ENCODE data around the gene AFF2.
"Not testable (repeated sequence)": the region's sequence is repeated elsewhere in the genome, so short reads cannot be mapped to it uniquely, and the experiment has no call there.

AFF2 gene

DNA sequence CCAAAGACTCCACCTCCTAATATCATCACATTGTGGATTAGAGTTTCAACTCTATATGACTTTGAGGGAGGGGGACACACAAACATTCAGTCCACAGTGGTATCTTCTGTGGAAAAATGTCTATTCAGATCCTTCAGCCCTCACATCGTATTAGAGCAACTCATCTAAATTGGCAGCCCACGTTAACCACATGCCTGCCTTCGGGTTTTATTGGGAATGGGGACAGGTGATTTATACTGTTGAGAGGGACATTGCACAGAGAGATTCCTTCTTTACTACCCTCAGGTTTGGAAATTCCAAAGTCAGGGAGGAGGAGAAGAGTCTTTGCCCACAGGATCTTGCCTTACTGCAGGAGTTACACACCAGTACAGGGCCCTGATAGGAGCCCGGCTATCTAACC lies 372.5 kb downstream of the AFF2 start:
- no peaks in the 10 kb centered on the region for H3K9me3 ChIP-seq (ENCODE audit: control insufficient read depth in 2 of 2, low read length in 2 of 2)
- H3K4me3 ChIP-seq (ENCODE audit: low read length in 2 of 2) = no peak overlapping the region
- H3K4me1 ChIP-seq (ENCODE audit: control insufficient read depth, insufficient read depth, low read length) = no peaks in the 10 kb centered on the region
- no peaks in the 10 kb centered on the region for H3K36me3 ChIP-seq (ENCODE audit: control insufficient read depth in 2 of 2, insufficient read depth in 2 of 2, low read length in 2 of 2)
- H3K27me3 ChIP-seq (ENCODE audit: control insufficient read depth in 1 of 2, insufficient read depth in 2 of 2, low read length in 2 of 2) = no peaks in the 10 kb centered on the region
- no peak overlapping the region for H3K27ac ChIP-seq (ENCODE audit: low read length)
- H3K9ac ChIP-seq (ENCODE audit: low read length in 2 of 2) = no peak overlapping the region

DNA sequence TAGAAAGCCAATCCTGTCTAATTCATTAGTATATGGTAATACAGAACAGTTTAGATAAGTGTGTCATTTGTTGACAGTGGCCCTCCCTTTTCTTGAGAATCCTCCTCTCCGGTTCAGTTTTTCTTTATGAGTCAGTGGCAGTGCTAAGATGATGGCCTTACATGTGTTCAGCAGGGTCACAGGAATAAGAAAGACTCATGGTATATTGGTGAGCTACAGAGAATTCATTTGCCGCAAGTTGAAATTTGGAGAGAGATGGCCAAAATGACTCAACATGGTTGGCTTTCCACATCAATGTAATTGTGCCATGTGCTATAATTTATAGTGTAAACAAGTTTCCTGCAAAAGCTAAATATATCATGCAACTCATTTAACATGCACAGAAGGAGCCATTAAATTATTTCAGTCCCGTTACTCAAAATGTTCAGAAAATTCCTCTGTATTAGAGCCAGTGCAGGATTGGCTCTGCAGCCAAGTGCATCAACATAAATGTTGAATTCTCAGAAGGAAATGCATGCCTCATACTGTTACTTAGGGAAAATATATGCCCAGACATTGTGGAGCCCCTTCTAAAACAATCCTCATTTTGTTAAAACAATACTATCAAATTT lies 374.3 kb downstream of the AFF2 start:
- Histone ChIP-seq H3K36me3 (ENCODE audit: control insufficient read depth in 2 of 2, insufficient read depth in 2 of 2, low read length in 2 of 2) (no peaks in the 10 kb centered on the region), H3K9me3 (ENCODE audit: control insufficient read depth in 2 of 2, low read length in 2 of 2) (no peaks in the 10 kb centered on the region), H3K9ac (ENCODE audit: low read length in 2 of 2) (no peak overlapping the region), H3K4me3 (ENCODE audit: low read length in 2 of 2) (no peak overlapping the region), H3K4me1 (ENCODE audit: control insufficient read depth, insufficient read depth, low read length) (no peaks in the 10 kb centered on the region), H3K27ac (ENCODE audit: low read length) (no peak overlapping the region), H3K27me3 (ENCODE audit: control insufficient read depth in 1 of 2, insufficient read depth in 2 of 2, low read length in 2 of 2) (no peaks in the 10 kb centered on the region)

DNA sequence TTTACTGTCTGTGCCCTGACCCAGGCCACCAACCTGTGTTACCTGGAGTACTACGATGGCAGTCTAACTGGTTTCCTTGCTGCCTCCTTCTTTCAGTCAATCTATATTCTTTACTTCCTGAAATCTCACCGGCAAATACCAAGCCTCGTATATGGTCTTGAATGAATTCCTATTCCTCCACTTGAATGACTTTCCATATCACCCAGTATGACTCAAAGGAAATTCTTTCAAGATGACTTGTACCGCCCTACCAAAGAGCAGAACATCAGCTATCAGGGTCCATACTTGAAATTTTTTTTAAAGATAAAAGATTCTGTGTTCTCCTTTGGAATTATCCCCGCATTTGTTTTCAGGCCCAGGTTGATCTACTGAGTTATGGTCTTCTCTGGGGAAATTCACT lies 378.0 kb downstream of the AFF2 start:
- H3K4me1 ChIP-seq (ENCODE audit: control insufficient read depth, insufficient read depth, low read length) = no peaks in the 10 kb centered on the region
- peaks cover 0 to 2% of the 10 kb centered on the region in 2 donors for H3K9me3 ChIP-seq (ENCODE audit: control insufficient read depth in 2 of 2, low read length in 2 of 2)
- no peaks in the 10 kb centered on the region for H3K36me3 ChIP-seq (ENCODE audit: control insufficient read depth in 2 of 2, insufficient read depth in 2 of 2, low read length in 2 of 2)
- no peak overlapping the region for H3K4me3 ChIP-seq (ENCODE audit: low read length in 2 of 2)
- no peak overlapping the region for H3K27ac ChIP-seq (ENCODE audit: low read length)
- H3K9ac ChIP-seq (ENCODE audit: low read length in 2 of 2) = no peak overlapping the region
- H3K27me3 ChIP-seq (ENCODE audit: control insufficient read depth in 1 of 2, insufficient read depth in 2 of 2, low read length in 2 of 2) = no peaks in the 10 kb centered on the region

DNA sequence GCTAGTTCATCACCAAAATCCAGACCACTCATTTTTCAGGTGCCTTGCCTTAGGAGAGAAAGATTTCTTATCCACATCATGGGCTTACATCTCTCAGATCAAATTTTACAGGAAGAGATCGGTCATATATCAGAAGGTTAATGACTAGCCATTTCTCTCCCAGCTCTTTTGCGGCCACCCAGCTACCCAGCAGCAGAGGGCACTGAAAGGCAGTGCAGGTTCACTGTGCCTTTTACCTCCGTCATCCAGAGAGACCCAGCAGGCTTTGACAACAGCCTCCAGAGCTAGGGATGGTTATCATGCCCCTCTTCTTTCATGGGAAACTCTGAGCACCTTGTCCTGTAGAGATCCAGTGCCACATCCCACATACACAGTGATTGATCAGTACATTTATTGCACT lies 384.8 kb downstream of the AFF2 start:
- H3K9ac ChIP-seq (ENCODE audit: low read length in 2 of 2) = no peak overlapping the region
- H3K27ac ChIP-seq (ENCODE audit: low read length) = no peak overlapping the region
- no peaks in the 10 kb centered on the region for H3K36me3 ChIP-seq (ENCODE audit: control insufficient read depth in 2 of 2, insufficient read depth in 2 of 2, low read length in 2 of 2)
- no peak overlapping the region for H3K4me3 ChIP-seq (ENCODE audit: low read length in 2 of 2)
- peaks cover 0 to 2% of the 10 kb centered on the region in 2 donors for H3K9me3 ChIP-seq (ENCODE audit: control insufficient read depth in 2 of 2, low read length in 2 of 2)
- H3K4me1 ChIP-seq (ENCODE audit: control insufficient read depth, insufficient read depth, low read length) = no peaks in the 10 kb centered on the region
- H3K27me3 ChIP-seq (ENCODE audit: control insufficient read depth in 1 of 2, insufficient read depth in 2 of 2, low read length in 2 of 2) = peaks cover 0 to 2% of the 10 kb centered on the region in 2 donors

DNA sequence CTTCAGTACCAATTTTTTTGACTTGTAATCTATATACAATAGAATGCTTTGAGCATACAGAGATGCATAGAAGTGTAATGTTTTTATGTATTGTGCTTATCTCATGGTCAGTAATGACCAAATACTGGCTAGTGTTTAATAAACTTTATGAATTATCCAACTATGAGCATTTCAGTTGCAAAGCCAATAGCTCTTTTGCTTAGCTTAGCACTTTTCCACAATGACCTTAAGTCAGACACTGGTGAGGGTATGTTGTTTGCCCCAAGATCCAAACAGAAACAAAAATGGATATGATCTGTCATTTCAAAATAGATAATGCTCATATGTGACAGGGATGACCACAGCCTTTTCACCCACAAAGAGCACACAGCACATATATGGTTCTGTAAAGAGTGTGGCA lies 393.0 kb downstream of the AFF2 start:
- no peak overlapping the region for H3K9ac ChIP-seq (ENCODE audit: low read length in 2 of 2)
- H3K27me3 ChIP-seq (ENCODE audit: control insufficient read depth in 1 of 2, insufficient read depth in 2 of 2, low read length in 2 of 2) = no peaks in the 10 kb centered on the region
- no peak overlapping the region for H3K4me3 ChIP-seq (ENCODE audit: low read length in 2 of 2)
- no peaks in the 10 kb centered on the region for H3K36me3 ChIP-seq (ENCODE audit: control insufficient read depth in 2 of 2, insufficient read depth in 2 of 2, low read length in 2 of 2)
- no peaks in the 10 kb centered on the region for H3K4me1 ChIP-seq (ENCODE audit: control insufficient read depth, insufficient read depth, low read length)
- H3K9me3 ChIP-seq (ENCODE audit: control insufficient read depth in 2 of 2, low read length in 2 of 2) = no peaks in the 10 kb centered on the region
- H3K27ac ChIP-seq (ENCODE audit: low read length) = no peak overlapping the region

DNA sequence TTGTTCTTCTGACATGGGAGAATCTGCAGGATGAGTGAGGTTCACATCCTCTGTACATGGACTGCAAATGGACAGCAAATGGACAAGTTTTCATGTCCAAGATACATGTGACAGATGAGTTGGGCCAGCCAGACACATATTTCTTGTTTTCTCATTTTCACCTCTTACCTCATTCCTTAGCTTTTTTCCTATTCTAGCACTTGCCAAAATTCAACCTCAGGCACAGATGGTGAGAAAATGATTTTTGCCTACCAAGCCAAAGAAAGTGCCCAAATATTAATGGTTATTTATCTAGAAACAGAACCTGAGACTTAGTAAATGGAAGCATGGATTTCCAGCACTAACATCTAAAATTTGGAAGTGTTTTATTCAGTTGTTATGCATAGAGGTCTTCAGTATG lies 402.2 kb downstream of the AFF2 start:
- no peaks in the 10 kb centered on the region for H3K27me3 ChIP-seq (ENCODE audit: control insufficient read depth in 1 of 2, insufficient read depth in 2 of 2, low read length in 2 of 2)
- H3K4me1 ChIP-seq (ENCODE audit: control insufficient read depth, insufficient read depth, low read length) = no peaks in the 10 kb centered on the region
- H3K4me3 ChIP-seq (ENCODE audit: low read length in 2 of 2) = no peak overlapping the region
- H3K9me3 ChIP-seq (ENCODE audit: control insufficient read depth in 2 of 2, low read length in 2 of 2) = no peaks in the 10 kb centered on the region
- H3K36me3 ChIP-seq (ENCODE audit: control insufficient read depth in 2 of 2, insufficient read depth in 2 of 2, low read length in 2 of 2) = no peaks in the 10 kb centered on the region
- no peak overlapping the region for H3K27ac ChIP-seq (ENCODE audit: low read length)
- no peak overlapping the region for H3K9ac ChIP-seq (ENCODE audit: low read length in 2 of 2)

DNA sequence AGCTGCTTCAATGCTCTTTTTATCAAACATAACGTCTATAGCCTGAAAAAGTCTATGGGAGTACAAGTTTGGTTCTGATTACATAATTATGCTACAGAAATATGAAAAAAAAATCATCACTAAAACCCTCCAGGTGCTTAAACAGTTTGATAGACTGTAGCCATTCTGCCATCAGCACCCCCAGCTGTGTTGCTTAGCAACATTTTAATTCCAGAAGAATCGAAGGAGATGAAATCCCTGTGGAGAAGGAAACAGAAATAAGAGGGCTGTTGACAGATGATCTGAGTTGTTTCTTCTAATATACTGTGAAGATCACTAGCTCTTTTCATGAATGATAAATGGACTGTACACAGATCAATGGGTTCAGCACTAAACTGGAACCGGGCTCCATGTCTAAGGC lies 402.8 kb downstream of the AFF2 start:
- H3K27me3 ChIP-seq (ENCODE audit: control insufficient read depth in 1 of 2, insufficient read depth in 2 of 2, low read length in 2 of 2) = no peaks in the 10 kb centered on the region
- H3K4me1 ChIP-seq (ENCODE audit: control insufficient read depth, insufficient read depth, low read length) = no peaks in the 10 kb centered on the region
- H3K9ac ChIP-seq (ENCODE audit: low read length in 2 of 2) = no peak overlapping the region
- no peaks in the 10 kb centered on the region for H3K9me3 ChIP-seq (ENCODE audit: control insufficient read depth in 2 of 2, low read length in 2 of 2)
- no peaks in the 10 kb centered on the region for H3K36me3 ChIP-seq (ENCODE audit: control insufficient read depth in 2 of 2, insufficient read depth in 2 of 2, low read length in 2 of 2)
- no peak overlapping the region for H3K4me3 ChIP-seq (ENCODE audit: low read length in 2 of 2)
- H3K27ac ChIP-seq (ENCODE audit: low read length) = no peak overlapping the region

DNA sequence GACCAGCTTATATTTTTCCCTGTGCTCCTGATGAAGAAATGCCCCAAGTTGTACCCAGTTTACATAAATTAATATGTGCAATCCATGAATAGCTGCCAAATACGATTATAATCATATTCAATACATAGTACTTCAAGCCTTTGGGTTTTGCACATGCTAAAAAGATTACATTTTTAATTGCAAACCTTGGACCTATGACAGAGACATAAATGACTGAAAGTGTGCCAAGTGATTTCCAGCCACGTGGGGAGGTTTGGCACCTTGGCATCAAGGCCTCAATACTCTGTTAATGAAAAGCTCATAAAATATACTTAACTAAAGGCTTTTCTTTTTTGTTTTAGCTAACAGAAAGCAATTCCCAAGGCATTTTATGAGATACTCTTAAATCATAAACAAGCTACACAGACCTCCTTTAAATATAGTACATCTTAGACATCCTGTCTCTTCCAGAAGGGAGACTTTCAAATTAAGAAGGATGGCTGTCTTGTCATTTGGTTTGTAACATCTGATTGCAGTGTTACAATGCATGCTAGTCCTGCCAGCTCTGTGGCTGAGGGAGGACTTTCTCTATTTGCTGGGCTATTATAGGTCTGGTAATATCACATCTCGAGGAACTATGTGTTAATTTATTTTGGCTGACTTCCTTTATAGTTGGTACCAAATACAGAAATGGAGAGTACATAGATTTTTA lies 404.1 kb downstream of the AFF2 start:
- no peaks in the 10 kb centered on the region for H3K27me3 ChIP-seq (ENCODE audit: control insufficient read depth in 1 of 2, insufficient read depth in 2 of 2, low read length in 2 of 2)

DNA sequence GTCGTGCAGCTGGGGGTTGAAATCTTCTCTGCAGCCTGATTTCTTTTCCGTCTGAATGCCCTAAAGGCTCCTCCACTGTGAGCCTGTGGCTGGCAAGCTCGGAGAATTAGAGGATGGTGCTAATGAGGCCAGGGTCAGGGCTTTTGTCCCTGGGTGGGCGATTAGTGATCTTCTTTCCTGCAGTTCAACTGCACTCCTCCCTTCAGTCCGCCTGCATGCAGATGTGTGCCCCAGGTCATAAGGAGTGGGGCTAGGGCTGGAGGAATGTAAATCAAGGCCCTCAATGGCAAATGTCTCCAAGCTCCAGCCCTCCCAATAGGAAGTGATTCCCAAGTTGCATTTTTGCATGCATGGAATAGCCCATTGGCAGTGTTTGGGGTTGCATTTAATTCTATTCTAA lies 405.0 kb downstream of the AFF2 start:
- H3K27ac ChIP-seq (ENCODE audit: low read length) = no peak overlapping the region
- no peaks in the 10 kb centered on the region for H3K36me3 ChIP-seq (ENCODE audit: control insufficient read depth in 2 of 2, insufficient read depth in 2 of 2, low read length in 2 of 2)
- no peak overlapping the region for H3K9ac ChIP-seq (ENCODE audit: low read length in 2 of 2)
- no peaks in the 10 kb centered on the region for H3K9me3 ChIP-seq (ENCODE audit: control insufficient read depth in 2 of 2, low read length in 2 of 2)
- no peaks in the 10 kb centered on the region for H3K4me1 ChIP-seq (ENCODE audit: control insufficient read depth, insufficient read depth, low read length)
- no peak overlapping the region for H3K4me3 ChIP-seq (ENCODE audit: low read length in 2 of 2)
- H3K27me3 ChIP-seq (ENCODE audit: control insufficient read depth in 1 of 2, insufficient read depth in 2 of 2, low read length in 2 of 2) = no peaks in the 10 kb centered on the region

More for the DNA sequence above, 404.1 kb downstream of the AFF2 start:
- Histone ChIP-seq H3K4me3 (ENCODE audit: low read length in 2 of 2) (no peak overlapping the region), H3K9me3 (ENCODE audit: control insufficient read depth in 2 of 2, low read length in 2 of 2) (no peaks in the 10 kb centered on the region), H3K4me1 (ENCODE audit: control insufficient read depth, insufficient read depth, low read length) (no peaks in the 10 kb centered on the region), H3K27ac (ENCODE audit: low read length) (no peak overlapping the region), H3K36me3 (ENCODE audit: control insufficient read depth in 2 of 2, insufficient read depth in 2 of 2, low read length in 2 of 2) (no peaks in the 10 kb centered on the region), H3K9ac (ENCODE audit: low read length in 2 of 2) (no peak overlapping the region)

DNA sequence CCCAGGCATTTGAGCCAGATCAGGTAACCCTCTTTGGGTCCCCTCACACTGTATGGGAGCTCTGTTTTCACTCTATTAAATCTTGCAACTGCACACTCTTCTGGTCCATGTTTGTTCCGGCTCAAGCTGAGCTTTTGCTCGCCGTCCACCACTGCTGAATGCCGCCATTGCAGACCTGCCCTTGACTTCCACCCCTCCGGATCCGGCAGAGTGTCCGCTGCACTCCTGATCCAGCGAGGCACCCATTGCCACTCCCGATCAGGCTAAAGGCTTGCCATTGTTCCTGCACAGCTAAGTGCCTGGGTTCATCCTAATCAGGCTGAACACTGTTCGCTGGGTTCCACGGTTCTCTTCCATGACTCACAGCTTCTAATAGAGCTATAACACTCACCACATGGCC lies 406.2 kb downstream of the AFF2 start:
- not testable (repeated sequence) for H3K9ac ChIP-seq (ENCODE audit: low read length in 2 of 2); H3K4me3 ChIP-seq (ENCODE audit: low read length in 2 of 2); H3K36me3 ChIP-seq (ENCODE audit: control insufficient read depth in 2 of 2, insufficient read depth in 2 of 2, low read length in 2 of 2); H3K9me3 ChIP-seq (ENCODE audit: control insufficient read depth in 2 of 2, low read length in 2 of 2); H3K27ac ChIP-seq (ENCODE audit: low read length); H3K27me3 ChIP-seq (ENCODE audit: control insufficient read depth in 1 of 2, insufficient read depth in 2 of 2, low read length in 2 of 2); H3K4me1 ChIP-seq (ENCODE audit: control insufficient read depth, insufficient read depth, low read length)

DNA sequence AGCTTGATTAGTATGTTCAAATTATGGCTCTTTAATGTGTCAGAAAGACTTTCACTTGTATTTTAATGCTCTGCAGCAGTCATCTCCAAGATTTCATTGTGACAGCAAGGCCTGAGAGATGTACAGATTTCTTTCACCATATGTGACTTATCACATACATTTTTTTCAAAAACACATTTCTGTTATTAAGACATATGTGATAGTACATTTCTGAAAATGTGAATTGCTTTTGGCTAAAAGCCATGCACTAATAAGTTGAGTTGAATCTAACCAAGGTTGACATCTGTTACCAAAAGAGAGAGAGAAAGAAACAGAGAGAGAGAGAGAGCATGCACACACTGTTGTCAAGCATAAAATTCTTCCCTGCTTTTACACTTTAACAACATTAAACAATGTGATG lies 409.3 kb downstream of the AFF2 start:
- no peaks in the 10 kb centered on the region for H3K4me1 ChIP-seq (ENCODE audit: control insufficient read depth, insufficient read depth, low read length)
- H3K4me3 ChIP-seq (ENCODE audit: low read length in 2 of 2) = no peak overlapping the region
- no peaks in the 10 kb centered on the region for H3K36me3 ChIP-seq (ENCODE audit: control insufficient read depth in 2 of 2, insufficient read depth in 2 of 2, low read length in 2 of 2)
- no peak overlapping the region for H3K27ac ChIP-seq (ENCODE audit: low read length)
- no peaks in the 10 kb centered on the region for H3K9me3 ChIP-seq (ENCODE audit: control insufficient read depth in 2 of 2, low read length in 2 of 2)
- H3K27me3 ChIP-seq (ENCODE audit: control insufficient read depth in 1 of 2, insufficient read depth in 2 of 2, low read length in 2 of 2) = no peaks in the 10 kb centered on the region
- H3K9ac ChIP-seq (ENCODE audit: low read length in 2 of 2) = no peak overlapping the region
